ENCODE results near the gene ING2.

DNA sequence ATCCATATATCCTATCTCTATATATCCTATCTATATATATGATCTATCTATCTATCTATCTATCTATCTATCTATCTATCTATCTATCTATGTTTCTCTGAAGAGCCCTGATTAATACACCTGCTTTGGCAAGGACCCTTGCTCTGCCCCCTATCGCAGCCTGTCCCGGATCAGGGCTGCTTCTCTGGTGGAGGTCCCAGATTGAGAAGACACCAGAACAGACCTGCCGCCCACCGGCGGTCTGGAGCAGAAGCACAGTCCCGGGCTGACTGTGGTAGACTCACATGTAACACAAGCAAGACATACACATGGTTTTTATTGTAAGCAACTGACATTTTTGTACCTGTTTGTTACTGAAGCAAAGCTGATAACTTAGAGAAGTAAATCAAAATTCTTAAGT, 52.8 kb downstream of the ING2 start:
- TF ChIP-seq, protein P1, sequence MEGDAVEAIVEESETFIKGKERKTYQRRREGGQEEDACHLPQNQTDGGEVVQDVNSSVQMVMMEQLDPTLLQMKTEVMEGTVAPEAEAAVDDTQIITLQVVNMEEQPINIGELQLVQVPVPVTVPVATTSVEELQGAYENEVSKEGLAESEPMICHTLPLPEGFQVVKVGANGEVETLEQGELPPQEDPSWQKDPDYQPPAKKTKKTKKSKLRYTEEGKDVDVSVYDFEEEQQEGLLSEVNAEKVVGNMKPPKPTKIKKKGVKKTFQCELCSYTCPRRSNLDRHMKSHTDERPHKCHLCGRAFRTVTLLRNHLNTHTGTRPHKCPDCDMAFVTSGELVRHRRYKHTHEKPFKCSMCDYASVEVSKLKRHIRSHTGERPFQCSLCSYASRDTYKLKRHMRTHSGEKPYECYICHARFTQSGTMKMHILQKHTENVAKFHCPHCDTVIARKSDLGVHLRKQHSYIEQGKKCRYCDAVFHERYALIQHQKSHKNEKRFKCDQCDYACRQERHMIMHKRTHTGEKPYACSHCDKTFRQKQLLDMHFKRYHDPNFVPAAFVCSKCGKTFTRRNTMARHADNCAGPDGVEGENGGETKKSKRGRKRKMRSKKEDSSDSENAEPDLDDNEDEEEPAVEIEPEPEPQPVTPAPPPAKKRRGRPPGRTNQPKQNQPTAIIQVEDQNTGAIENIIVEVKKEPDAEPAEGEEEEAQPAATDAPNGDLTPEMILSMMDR (optimal IDR thresholded peaks at IDR 0.05 in 1 of 3, IDR thresholded peaks at IDR 0.05 in 1 of 3, conservative IDR thresholded peaks at IDR 0.05 in 1 of 3; ENCODE audit: extremely low read depth in 1 of 3, insufficient read depth in 2 of 3, low read length in 3 of 3): no peak
- no peak for TF ChIP-seq EZH2 (IDR thresholded peaks at IDR 0.05; ENCODE audit: low read length)

Data from keratinocyte (primary cell).